Smooth muscle cell (in vitro differentiated cells): ENCODE measurements around the gene COX20. TPM values are rescaled to one million over a fixed set of nuclear protein-coding genes. Genes with fewer than 3 reads are reported as not detected.
A peak's percentile ranks its signal among the peaks of the same experiment; 100 is the strongest.

Experiments used
- DNase-seq: peaks from one replicate; lab custom pipeline; 2025; ENCODE audit not compliant: unreplicated experiment; lab: John Stamatoyannopoulos, UW
- H2AFZ ChIP-seq: fragments of 200-600 bp; sonication (generic); 2 replicates; pipeline ENCODE4 v1.6.0; 2016; ENCODE audit warnings: antibody characterized with exemption, low read depth, mild to moderate bottlenecking
- H3F3A ChIP-seq: fragments of 200-600 bp; sonication (generic); 2 replicates; pipeline ENCODE4 v1.6.0; 2017; ENCODE audit warnings: antibody characterized with exemption, low read depth
- H3K27ac ChIP-seq: fragments of 200-600 bp; sonication (generic); 2 replicates; pipeline ENCODE4 v1.5.1; 2016; ENCODE audit warnings: low read depth, mild to moderate bottlenecking
- H3K27me3 ChIP-seq: fragments of 200-600 bp; sonication (generic); 2 replicates; pipeline ENCODE4 v1.6.1; 2016; ENCODE audit warnings: low read depth, mild to moderate bottlenecking
- H3K36me3 ChIP-seq: fragments of 200-600 bp; sonication (generic); 2 replicates; pipeline ENCODE4 v1.5.1; 2016; ENCODE audit warnings: low read depth
- H3K4me1 ChIP-seq: fragments of 200-600 bp; sonication (generic); 2 replicates; pipeline ENCODE4 v1.5.1; 2016; ENCODE audit warnings: low read depth
- H3K4me2 ChIP-seq: fragments of 200-600 bp; sonication (generic); 2 replicates; pipeline ENCODE4 v1.6.0; 2016; ENCODE audit warnings: mild to moderate bottlenecking
- H3K4me3 ChIP-seq: fragments of 200-600 bp; sonication (generic); 2 replicates; pipeline ENCODE4 v1.5.1; 2016; ENCODE audit warnings: mild to moderate bottlenecking
- H3K79me2 ChIP-seq: fragments of 200-600 bp; sonication (generic); 2 replicates; pipeline ENCODE4 v1.6.0; 2016; ENCODE audit warnings: low read depth, mild to moderate bottlenecking
- H3K9ac ChIP-seq: fragments of 200-600 bp; sonication (generic); 2 replicates; pipeline ENCODE4 v1.6.0; 2016; ENCODE audit warnings: low read depth
- H3K9me3 ChIP-seq: fragments of 200-600 bp; sonication (generic); replicated peaks from 2 replicates; pipeline ENCODE4 v1.5.1; 2016; ENCODE audit warnings: low read depth
- H4K20me1 ChIP-seq: fragments of 200-600 bp; sonication (generic); 2 replicates; pipeline ENCODE4 v1.6.0; 2016; ENCODE audit warnings: low read depth
- CTCF ChIP-seq: fragments of 200-600 bp; sonication (generic); IDR thresholded peaks from 2 replicates; pipeline ENCODE4 v1.5.1; 2017; ENCODE audit warnings: borderline replicate concordance, mild to moderate bottlenecking, antibody characterized with exemption; ENCODE audit not compliant: insufficient read depth, poor library complexity, severe bottlenecking
- WGBS: methylation state at CpG from one replicate; pipeline ENCODE4 v1.1.7; 2016; ENCODE audit warnings: low lambda C conversion rate; 5-methylcytosine and 5-hydroxymethylcytosine counted together
- polyA plus RNA-seq: library from polyadenylated mRNA; unstranded; fragments of >200 nt; fragmentation: Nextera tagmentation; extraction: Ambion mirVana; gene quantifications from 2 replicates; pipeline ENCODE4 v1.2.1, GENCODE V29; 2016
- total RNA-seq: library from RNA; depleted of rRNA; stranded (reverse); fragments of >200 nt; gene quantifications from 2 replicates; pipeline ENCODE4 v1.2.3, GENCODE V29; 2014

COX20 gene
- total and polyA plus RNA-seq, 2 experiments from 2014 or later, result 11.1 to 37.2 TPM

- peaks cover 82% of the 10 kb centered on the region for H3F3A ChIP-seq
- no peak for TF ChIP-seq CTCF
- no peaks in the 10 kb centered on the region for H3K9me3 ChIP-seq
- no peak overlapping the region for H3K4me3 ChIP-seq
- H3K36me3 ChIP-seq, result peaks cover 28% of the 10 kb centered on the region
- WGBS, result 97% methylated on average over 13 of the region's 13 CpGs
- H3K9ac ChIP-seq, result no peak overlapping the region
- peaks cover 71% of the 10 kb centered on the region for H3K79me2 ChIP-seq
- no peaks in the 10 kb centered on the region for H3K4me1 ChIP-seq
- no peak for DNase-seq
- no peaks in the 10 kb centered on the region for H3K27me3 ChIP-seq
- peaks cover 37% of the 10 kb centered on the region for H4K20me1 ChIP-seq
- H3K27ac ChIP-seq, result peak overlapping the region; percentile 56
- no peak overlapping the region for H2AFZ ChIP-seq
- no peak overlapping the region for H3K4me2 ChIP-seq
Measured at GRCh38 chr1:244844155-244845121, 9.0 kb downstream of the COX20 start.

- no peak for TF ChIP-seq CTCF
- Histone ChIP-seq H3K27ac (no peak overlapping the region), H2AFZ (no peak overlapping the region), H3K9me3 (no peaks in the 10 kb centered on the region), H3K4me1 (no peaks in the 10 kb centered on the region), H3K79me2 (peaks cover 69% of the 10 kb centered on the region), H3K9ac (no peak overlapping the region), H3F3A (peaks cover 76% of the 10 kb centered on the region), H3K27me3 (no peaks in the 10 kb centered on the region), H3K4me3 (no peak overlapping the region), H3K36me3 (peaks cover 35% of the 10 kb centered on the region), H3K4me2 (no peak overlapping the region), H4K20me1 (peaks cover 54% of the 10 kb centered on the region)
- WGBS, result 98% methylated on average over 6 of the region's 6 CpGs
- no peak for DNase-seq
Measured at GRCh38 chr1:244846653-244847052, 11.2 kb downstream of the COX20 start.

GRCh38 chr1:244849189-244849866 is 13.9 kb downstream of the COX20 start:
- H3K9ac ChIP-seq, result no peak overlapping the region
- H3K9me3 ChIP-seq, result no peaks in the 10 kb centered on the region
- H3K36me3 ChIP-seq, result peaks cover 33% of the 10 kb centered on the region
- no peak for DNase-seq
- no peaks in the 10 kb centered on the region for H3K27me3 ChIP-seq
- no peak for TF ChIP-seq CTCF
- WGBS, result 91% methylated on average over 1 of the region's 1 CpG
- peaks cover 64% of the 10 kb centered on the region for H4K20me1 ChIP-seq
- H3K4me1 ChIP-seq, result no peaks in the 10 kb centered on the region
- H2AFZ ChIP-seq, result no peak overlapping the region
- no peak overlapping the region for H3K4me2 ChIP-seq
- H3F3A ChIP-seq, result peaks cover 60% of the 10 kb centered on the region
- H3K79me2 ChIP-seq, result peaks cover 70% of the 10 kb centered on the region
- H3K27ac ChIP-seq, result peak overlapping the region; percentile 46
- no peak overlapping the region for H3K4me3 ChIP-seq
